H1 (cell line): ENCODE results near the gene BSN. TPM values are rescaled to one million over a fixed set of nuclear protein-coding genes. Genes with fewer than 3 reads are reported as not detected.
A peak's percentile ranks its signal among the peaks of the same experiment; 100 is the strongest.

Experiments
- CTCF ChIA-PET: fragments of 300-600 bp; sonication (Branson Sonifier 250); formaldehyde crosslinking; loops from one replicate; lab custom pipeline; 2021; ENCODE audit not compliant: partially characterized antibody; lab: Charles Lee
- POLR2A ChIA-PET: fragments of 300-600 bp; sonication (Branson Sonifier 250); formaldehyde crosslinking; loops from one replicate; lab custom pipeline; 2021; ENCODE audit warnings: inconsistent platforms; ENCODE audit not compliant: partially characterized antibody; lab: Charles Lee
- DNase-seq, 2 experiments: peaks; one replicate each; pipeline versions ENCODE4 v3.0.0 to v3.0.0-alpha.2; 2010 to 2022; ENCODE audit warnings: low spot score in 2 of 2, low read depth in 1 of 2, mixed read lengths in 1 of 2
- FAIRE-seq: peaks from 2 replicates; lab custom pipeline; 2011; peaks lifted over from hg19 to GRCh38; lab: Jason Lieb, UNC
- H2AFZ ChIP-seq: 2 replicates; pipeline ENCODE4 v1.8.1; 2012; ENCODE audit warnings: low read length, inconsistent platforms
- H2AK5ac ChIP-seq: 2 replicates; pipeline ENCODE4 v1.6.1; 2013; ENCODE audit warnings: low read depth, low read length
- H2BK120ac ChIP-seq: replicated peaks from 2 replicates; pipeline ENCODE3; 2013; ENCODE audit warnings: low read depth, low read length, inconsistent platforms
- H2BK12ac ChIP-seq: 2 replicates; pipeline ENCODE4 v1.6.1; 2013; ENCODE audit warnings: low read depth, low read length
- H2BK15ac ChIP-seq: 2 replicates; pipeline ENCODE4 v1.6.1; 2013; ENCODE audit warnings: low read length
- H2BK20ac ChIP-seq: 2 replicates; pipeline ENCODE4 v1.6.1; 2013; ENCODE audit warnings: low read length
- H2BK5ac ChIP-seq: 2 replicates; pipeline ENCODE4 v1.6.1; 2013; ENCODE audit warnings: low read depth, low read length
- H3K14ac ChIP-seq: 2 replicates; pipeline ENCODE4 v1.6.1; 2013; ENCODE audit warnings: inconsistent platforms; ENCODE audit not compliant: insufficient read length
- H3K18ac ChIP-seq: 2 replicates; pipeline ENCODE4 v1.6.1; 2013; ENCODE audit warnings: low read length; ENCODE audit errors: extremely low read depth
- H3K23ac ChIP-seq: 2 replicates; pipeline ENCODE4 v1.6.1; 2013; ENCODE audit warnings: inconsistent platforms; ENCODE audit not compliant: insufficient read length
- H3K23me2 ChIP-seq: 2 replicates; pipeline ENCODE4 v1.6.1; 2013; ENCODE audit warnings: low read depth, low read length
- H3K27ac ChIP-seq: 2 replicates; pipeline ENCODE4 v1.6.1; 2011; ENCODE audit warnings: low read depth, low read length, inconsistent platforms
- H3K27me3 ChIP-seq, 4 experiments: replicated peaks in 1 of 4; 1 replicate in 1 of 4; 2 replicates in 3 of 4; pipeline versions ENCODE4 v1.6.1 to v1.8.1; 2011 to 2013; ENCODE audit warnings: low read length in 3 of 4, mild to moderate bottlenecking in 3 of 4, inconsistent platforms in 2 of 4, mixed read lengths in 2 of 4, moderate library complexity in 1 of 4; ENCODE audit not compliant: control insufficient read depth in 3 of 4, insufficient read depth in 3 of 4; ENCODE audit errors: extremely low read depth in 1 of 4
- H3K36me3 ChIP-seq, 4 experiments: 2 replicates each; pipeline versions ENCODE4 v1.6.1 to v1.8.1; 2011 to 2013; ENCODE audit warnings: mild to moderate bottlenecking in 4 of 4, low read length in 3 of 4, moderate library complexity in 2 of 4, control low read depth in 1 of 4, inconsistent platforms in 1 of 4; ENCODE audit not compliant: insufficient read depth in 4 of 4, control insufficient read depth in 2 of 4
- H3K4ac ChIP-seq: replicated peaks from 2 replicates; pipeline ENCODE3; 2013; ENCODE audit warnings: low read length, low read depth, mixed read lengths, inconsistent platforms; ENCODE audit not compliant: insufficient read length
- H3K4me1 ChIP-seq, 4 experiments: replicated peaks in 1 of 4; 1 replicate in 1 of 4; 2 replicates in 3 of 4; pipeline versions ENCODE4 v1.6.1 to v1.8.1; 2011 to 2013; ENCODE audit warnings: low read length in 3 of 4, inconsistent platforms in 2 of 4, mixed read lengths in 1 of 4; ENCODE audit not compliant: insufficient read depth in 4 of 4, control insufficient read depth in 3 of 4
- H3K4me2 ChIP-seq, 2 experiments: 2 replicates each; pipeline versions ENCODE4 v1.6.1 to v1.8.1; 2011 to 2013; ENCODE audit warnings: low read depth in 2 of 2, low read length in 2 of 2, control low read depth in 1 of 2, inconsistent platforms in 1 of 2, mild to moderate bottlenecking in 1 of 2; ENCODE audit not compliant: insufficient read depth in 1 of 2
- H3K4me3 ChIP-seq, 4 experiments: fragments of 200-600, 300-600 bp in 1 of 4; sonication (generic), shearing (Covaris generic), sonication (Bioruptor Twin) in 1 of 4; 2 replicates each; pipeline versions ENCODE4 v1.5.1 to v1.8.1; 2011 to 2016; ENCODE audit warnings: low read length in 4 of 4, low read depth in 3 of 4, control low read depth in 2 of 4, inconsistent platforms in 2 of 4, mild to moderate bottlenecking in 2 of 4, mixed read lengths in 1 of 4, moderate library complexity in 1 of 4; ENCODE audit not compliant: insufficient read depth in 2 of 4; ENCODE audit errors: extremely low read depth in 1 of 4
- H3K56ac ChIP-seq: replicated peaks from 2 replicates; pipeline ENCODE3; 2013; ENCODE audit warnings: low read depth, mild to moderate bottlenecking, mixed read lengths, low read length, inconsistent platforms; ENCODE audit not compliant: insufficient read length
- H3K79me1 ChIP-seq: 2 replicates; pipeline ENCODE4 v1.6.1; 2013; ENCODE audit warnings: low read depth, low read length, control low read depth
- H3K79me2 ChIP-seq, 2 experiments: 2 replicates each; pipeline versions ENCODE4 v1.6.1 to v1.8.1; 2012 to 2013; ENCODE audit warnings: low read length in 2 of 2, mild to moderate bottlenecking in 2 of 2, inconsistent platforms in 1 of 2; ENCODE audit not compliant: insufficient read depth in 2 of 2, control insufficient read depth in 1 of 2
- H3K9ac ChIP-seq, 4 experiments: replicated peaks in 1 of 4; 1 replicate in 1 of 4; 2 replicates in 3 of 4; pipeline versions ENCODE4 v1.6.1 to v1.8.1; 2011 to 2013; ENCODE audit warnings: low read depth in 3 of 4, low read length in 3 of 4, control low read depth in 2 of 4, mild to moderate bottlenecking in 2 of 4, moderate library complexity in 2 of 4, inconsistent platforms in 1 of 4; ENCODE audit errors: extremely low read depth in 1 of 4
- H3K9me3 ChIP-seq, 2 experiments: 2 replicates each; pipeline versions ENCODE4 v1.6.1 to v1.8.1; 2012 to 2013; ENCODE audit warnings: mild to moderate bottlenecking in 2 of 2, moderate library complexity in 2 of 2, control low read depth in 1 of 2, inconsistent platforms in 1 of 2, low read depth in 1 of 2, low read length in 1 of 2, mixed read lengths in 1 of 2; ENCODE audit not compliant: insufficient read depth in 2 of 2
- H4K20me1 ChIP-seq, 2 experiments: replicated peaks in 1 of 2; 2 replicates each; pipeline versions ENCODE3 to v1.8.1; 2011 to 2013; ENCODE audit warnings: inconsistent platforms in 2 of 2, low read length in 2 of 2, mild to moderate bottlenecking in 1 of 2; ENCODE audit not compliant: insufficient read depth in 2 of 2, control insufficient read depth in 1 of 2
- H4K5ac ChIP-seq: 2 replicates; pipeline ENCODE4 v1.6.1; 2013; ENCODE audit warnings: low read length, low read depth, mixed read lengths, inconsistent platforms; ENCODE audit not compliant: insufficient read length
- H4K8ac ChIP-seq: 2 replicates; pipeline ENCODE4 v1.8.0; 2013; ENCODE audit warnings: mild to moderate bottlenecking, moderate library complexity, low read length, inconsistent platforms; ENCODE audit not compliant: insufficient read depth; ENCODE audit errors: extremely low read depth
- H4K91ac ChIP-seq: replicated peaks from 2 replicates; pipeline ENCODE3; 2013; ENCODE audit warnings: low read length, mixed read lengths, inconsistent platforms; ENCODE audit not compliant: insufficient read length
- ASH2L ChIP-seq: fragments of 200-600, 300-600 bp; sonication (generic); IDR thresholded peaks from one replicate; pipeline ENCODE4 v1.7.1; 2017; ENCODE audit warnings: low read length
- GABPA ChIP-seq: IDR thresholded peaks from 2 replicates; pipeline ENCODE4 v1.6.1; 2011; ENCODE audit warnings: mild to moderate bottlenecking, low read length, moderate library complexity, borderline replicate concordance; ENCODE audit not compliant: insufficient read depth
- HDAC6 ChIP-seq: IDR thresholded peaks from one replicate; pipeline ENCODE4 v1.7.1; 2012; ENCODE audit warnings: low read depth, mild to moderate bottlenecking, inconsistent platforms, low read length, moderate library complexity
- JUN ChIP-seq: IDR thresholded peaks from 2 replicates; pipeline ENCODE4 v1.6.1; 2011; ENCODE audit warnings: low read depth, mild to moderate bottlenecking, improper control_type of control experiment, low read length
- KDM5A ChIP-seq: fragments of 200-600 bp; IDR thresholded peaks from 2 replicates; pipeline ENCODE4 v1.7.1; 2012; ENCODE audit warnings: mild to moderate bottlenecking, low read length, inconsistent platforms, mixed read lengths
- POU5F1 ChIP-seq: IDR thresholded peaks from 2 replicates; pipeline ENCODE4 v1.6.1; 2011; ENCODE audit warnings: low read depth, mild to moderate bottlenecking, low read length, moderate library complexity
- SP1 ChIP-seq: IDR thresholded peaks from 2 replicates; pipeline ENCODE4 v1.6.1; 2011; ENCODE audit warnings: low read depth, low read length
- SP2 ChIP-seq: IDR thresholded peaks from 2 replicates; pipeline ENCODE4 v1.6.1; 2012; ENCODE audit warnings: mild to moderate bottlenecking, low read length, inconsistent platforms
- SUZ12 ChIP-seq: fragments of 200-600 bp; sonication (generic); IDR thresholded peaks from 2 replicates; pipeline ENCODE4 v1.6.1; 2012; ENCODE audit warnings: mild to moderate bottlenecking, inconsistent platforms, low read length, moderate library complexity, mixed read lengths
- WGBS, 2 experiments: shearing (Covaris generic) in 1 of 2; methylation state at CpG; one replicate each; pipeline versions ENCODE4 v1.1.6 to v1.1.7; 2013 to 2015; ENCODE audit warnings: low lambda C conversion rate in 2 of 2, mixed read lengths in 2 of 2, inconsistent platforms in 1 of 2, low coverage in 1 of 2, missing lambda C conversion rate in 1 of 2; ENCODE audit not compliant: insufficient replicate concordance in 2 of 2, insufficient coverage in 1 of 2, insufficient read length in 1 of 2; ENCODE audit errors: extremely low coverage in 1 of 2, missing lambda C conversion rate in 1 of 2; 5-methylcytosine and 5-hydroxymethylcytosine counted together
- polyA plus RNA-seq, 7 experiments: library from polyadenylated mRNA; depleted of rRNA in 3 of 7; stranded (reverse) in 5 of 7; unstranded in 2 of 7; fragments of >200 nt in 5 of 7; fragments of 200-250 nt in 2 of 7; gene quantifications; 1 replicate in 5 of 7; 2 replicates in 1 of 7; 4 replicates in 1 of 7; pipeline versions ENCODE4 v1.2.1 to v1.2.3, GENCODE V29; 2011 to 2013; ENCODE audit warnings: missing spikeins in 2 of 7, mixed read lengths in 2 of 7
- total RNA-seq: library from RNA; stranded (reverse); fragmentation: NEBNext Ultra II Directional; extraction: Animal tissue kit (Norgen Biotek cat#: 25700); gene quantifications from 2 replicates; pipeline ENCODE4 v1.2.1, GENCODE V29; 2021
- TF ChIP-seq, protein P1 (sequence below): IDR thresholded peaks from 2 replicates; pipeline ENCODE4 v1.6.1; 2011; ENCODE audit warnings: low read depth, mild to moderate bottlenecking, low read length; ENCODE audit not compliant: insufficient read depth

The BSN gene
- total and polyA plus RNA-seq, 2 of the 8 experiments (the other 6 are each of a cell fraction or from before 2014, with no cell fraction given) = 0.60 to 3.0 TPM

DNA sequence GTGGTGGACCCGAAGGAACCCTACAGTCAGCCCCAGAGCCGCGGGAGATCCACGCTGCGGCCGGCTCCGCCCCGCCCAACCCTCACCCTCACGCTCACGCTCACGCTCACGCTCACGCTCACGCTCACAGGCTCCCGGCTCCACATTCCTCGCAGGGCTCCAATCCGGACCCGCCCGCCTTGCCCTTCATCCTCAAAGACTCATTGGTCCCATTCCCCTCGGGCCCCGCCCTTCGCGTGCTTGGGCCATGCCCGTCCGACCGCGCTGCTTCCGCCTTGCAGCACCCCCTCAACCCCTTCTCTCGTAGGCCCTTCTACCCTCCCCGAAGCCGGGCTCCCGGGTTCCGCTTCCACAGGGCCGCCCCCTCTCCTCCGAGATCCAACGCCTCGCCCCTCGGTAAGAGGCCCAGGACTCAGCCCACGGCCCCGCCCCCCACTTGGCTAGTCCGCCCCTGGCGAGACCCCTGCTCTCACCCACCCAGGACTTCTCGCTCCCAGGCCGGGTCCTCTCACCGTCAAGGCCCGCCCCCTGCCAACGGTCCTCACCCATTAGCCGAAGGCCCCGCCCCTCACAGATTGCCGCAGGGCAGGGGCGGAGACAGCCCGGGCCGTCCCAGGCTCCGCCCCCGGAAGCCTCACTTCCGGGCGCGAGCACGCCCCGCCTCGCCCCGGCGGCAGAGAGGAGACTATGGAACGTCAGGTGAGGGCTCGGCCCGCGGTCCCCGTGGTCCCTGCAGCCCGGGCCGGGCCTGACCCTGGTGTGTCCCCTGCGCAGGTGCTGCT is 119.6 kb downstream of the BSN start, which contains the start of gene APEH:
APEH (plus strand) TSS at position 637 of the 782 bp plus-strand sequence; CDS start at position 688, 51 bp downstream.
- no peak within 1 kb of the TSS for H2AFZ ChIP-seq
- FAIRE-seq (no peak), DNase-seq (peak; percentile 88 to 99)
- peak within 1 kb of the TSS; percentile 78 to 98 for H3K4me2 ChIP-seq
- peak within 1 kb of the TSS; percentile 90 for H3K27ac ChIP-seq
- H3K14ac ChIP-seq = no peak within 1 kb of the TSS
- no peaks in the 10 kb centered on the region for H3K9me3 ChIP-seq
- peak within 1 kb of the TSS; percentile 71 for H3K4ac ChIP-seq
- no peak within 1 kb of the TSS for H2BK20ac ChIP-seq
- peaks cover 0 to 17% of the 10 kb centered on the region in 2 experiments; a peak in 1 of 4 replicates for H3K79me2 ChIP-seq
- H4K5ac ChIP-seq = peak within 1 kb of the TSS; percentile 22
- 1% methylated on average over 50 of the region's 71 CpGs; no CpG with 5 or more reads in 1 of the 2 experiments for WGBS, 2 experiments
- H4K91ac ChIP-seq = peak within 1 kb of the TSS; percentile 90
- peak within 1 kb of the TSS; percentile 84 for H3K18ac ChIP-seq
- peak within 1 kb of the TSS; percentile 84 to 91 (median 86) for H3K4me3 ChIP-seq
- peaks cover 0 to 8% (median 5%) of the 10 kb centered on the region in 4 experiments; a peak in 4 of 7 replicates for H3K4me1 ChIP-seq
- ChIA-PET CTCF (interaction anchor here (1.0 to 5.4 kb wide), 5 partner anchors 11 to 135 kb away, joined by 3 to 159 read pairs (median 21); no protein-coding TSS in a partner anchor), POLR2A (interaction anchor here (0.9 to 3.0 kb wide), 10 partner anchors 9 to 215 kb away, joined by 3 to 21 read pairs (median 4); no protein-coding TSS in a partner anchor)
- peaks cover 17 to 33% (median 27%) of the 10 kb centered on the region in 4 experiments; a peak in 7 of 8 replicates for H3K36me3 ChIP-seq
- H3K79me1 ChIP-seq = peaks cover 8% of the 10 kb centered on the region; the same call in 1 of the 2 replicates
- peaks cover 13% of the 10 kb centered on the region; the same call in 1 of the 2 replicates for H3K23me2 ChIP-seq
- H3K56ac ChIP-seq = peak within 1 kb of the TSS; percentile 65
- H4K20me1 ChIP-seq = peaks cover 0 to 15% of the 10 kb centered on the region in 2 experiments
- no peaks in the 10 kb centered on the region; a peak in 1 of 7 replicates for H3K27me3 ChIP-seq
- H2BK15ac ChIP-seq = peak within 1 kb of the TSS; percentile 93; the same call in 1 of the 2 replicates
- peak within 1 kb of the TSS; percentile 72; the same call in 1 of the 2 replicates for H2BK12ac ChIP-seq
- peak within 1 kb of the TSS; percentile 92 for H2BK5ac ChIP-seq
- peak within 1 kb of the TSS; percentile 58; the same call in 1 of the 2 replicates for H2AK5ac ChIP-seq
- H3K9ac ChIP-seq = peak within 1 kb of the TSS; percentile 45 to 86 (median 70)
- H2BK120ac ChIP-seq = peak within 1 kb of the TSS; percentile 4
- no peak within 1 kb of the TSS for H3K23ac ChIP-seq
- H4K8ac ChIP-seq = peak within 1 kb of the TSS; percentile 84
- TF ChIP-seq SUZ12 (no peak), GABPA (peak; percentile 93), SP2 (no peak), HDAC6 (no peak), POU5F1 (no peak), KDM5A (peak; percentile 34; the same call in 1 of the 2 replicates), SP1 (peak; percentile 62), ASH2L (peak; percentile 79), JUN (no peak)
- TF ChIP-seq, protein P1, sequence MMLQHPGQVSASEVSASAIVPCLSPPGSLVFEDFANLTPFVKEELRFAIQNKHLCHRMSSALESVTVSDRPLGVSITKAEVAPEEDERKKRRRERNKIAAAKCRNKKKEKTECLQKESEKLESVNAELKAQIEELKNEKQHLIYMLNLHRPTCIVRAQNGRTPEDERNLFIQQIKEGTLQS = no peak
